Measurements from ENCODE around the gene CCDC121. TPM values are rescaled to one million over a fixed set of nuclear protein-coding genes. Genes with fewer than 3 reads are reported as not detected.
A peak's percentile ranks its signal among the peaks of the same experiment; 100 is the strongest.

CCDC121 gene
- total and polyA plus RNA-seq, 10 of the 15 experiments (the other 5 are each of a cell fraction or from before 2014, with no cell fraction given) = 0.34 to 1.2 (median 0.63) TPM

GRCh38 chr2:27651056-27651455, 22.2 kb upstream of the CCDC121 start:
- ChIA-PET CTCF (interaction anchor here (3.1 kb wide), 1 partner anchor 32 kb away, joined by 16 read pairs; no protein-coding TSS in a partner anchor), POLR2A (no interaction called here), RAD21 (ENCODE audit: unreplicated experiment) (no interaction called here), SMC1A (ENCODE audit: uncharacterized antibody, unreplicated experiment) (interaction anchor here (0.6 kb wide), 1 partner anchor 734 kb away, joined by 3 read pairs; no protein-coding TSS in a partner anchor)
- in situ Hi-C loops (cut with MboI) = no loop called here
- Histone ChIP-seq H3K27ac (ENCODE audit: control insufficient read depth, insufficient read depth) (no peak overlapping the region), H3K36me3 (ENCODE audit: control insufficient read depth in 2 of 2, insufficient read depth in 2 of 2, low read length in 1 of 2) (peaks cover 2 to 36% of the 10 kb centered on the region in 2 experiments), H3K4me3 (no peak overlapping the region), H3K4me1 (ENCODE audit: control insufficient read depth, insufficient read depth, low read length) (no peaks in the 10 kb centered on the region), H3K9ac (ENCODE audit: control insufficient read depth, insufficient read depth, low read length) (no peak overlapping the region), H3K9me3 (replicated peaks; ENCODE audit: control insufficient read depth, insufficient read depth, low read length) (no peaks in the 10 kb centered on the region), H3K27me3 (replicated peaks in 1 of 2; ENCODE audit: control insufficient read depth in 2 of 2, insufficient read depth in 2 of 2, low read length in 1 of 2) (no peaks in the 10 kb centered on the region), H3K79me2 (ENCODE audit: control insufficient read depth, insufficient read depth, low read length) (no peaks in the 10 kb centered on the region), H4K20me1 (ENCODE audit: control insufficient read depth, insufficient read depth) (no peaks in the 10 kb centered on the region), H3K4me2 (ENCODE audit: control insufficient read depth, insufficient read depth) (no peak overlapping the region), H2AFZ (ENCODE audit: control insufficient read depth, low read depth, low read length) (no peak overlapping the region)
- WGBS (ENCODE audit: insufficient coverage, insufficient replicate concordance, low lambda C conversion rate, missing lambda C conversion rate) = 59% methylated on average over 4 of the region's 4 CpGs
- TF ChIP-seq EED (IDR thresholded peaks at IDR 0.05; ENCODE audit: low read depth) = no peak
- TF ChIP-seq YY1 (IDR thresholded peaks at IDR 0.05; ENCODE audit: low read depth, low read length) = no peak
- no peak for TF ChIP-seq SUPT20H (IDR thresholded peaks at IDR 0.05; ENCODE audit: borderline replicate concordance, control insufficient read depth, low read depth, low read length)
- TF ChIP-seq, protein P1, sequence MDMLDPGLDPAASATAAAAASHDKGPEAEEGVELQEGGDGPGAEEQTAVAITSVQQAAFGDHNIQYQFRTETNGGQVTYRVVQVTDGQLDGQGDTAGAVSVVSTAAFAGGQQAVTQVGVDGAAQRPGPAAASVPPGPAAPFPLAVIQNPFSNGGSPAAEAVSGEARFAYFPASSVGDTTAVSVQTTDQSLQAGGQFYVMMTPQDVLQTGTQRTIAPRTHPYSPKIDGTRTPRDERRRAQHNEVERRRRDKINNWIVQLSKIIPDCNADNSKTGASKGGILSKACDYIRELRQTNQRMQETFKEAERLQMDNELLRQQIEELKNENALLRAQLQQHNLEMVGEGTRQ (IDR thresholded peaks at IDR 0.05; ENCODE audit: borderline replicate concordance, low read depth, low read length) = no peak
- no peak for TF ChIP-seq CBFB (IDR thresholded peaks at IDR 0.05; ENCODE audit: low read depth)
- TF ChIP-seq PKNOX1 (IDR thresholded peaks at IDR 0.05) = no peak
- TF ChIP-seq, protein P2, sequence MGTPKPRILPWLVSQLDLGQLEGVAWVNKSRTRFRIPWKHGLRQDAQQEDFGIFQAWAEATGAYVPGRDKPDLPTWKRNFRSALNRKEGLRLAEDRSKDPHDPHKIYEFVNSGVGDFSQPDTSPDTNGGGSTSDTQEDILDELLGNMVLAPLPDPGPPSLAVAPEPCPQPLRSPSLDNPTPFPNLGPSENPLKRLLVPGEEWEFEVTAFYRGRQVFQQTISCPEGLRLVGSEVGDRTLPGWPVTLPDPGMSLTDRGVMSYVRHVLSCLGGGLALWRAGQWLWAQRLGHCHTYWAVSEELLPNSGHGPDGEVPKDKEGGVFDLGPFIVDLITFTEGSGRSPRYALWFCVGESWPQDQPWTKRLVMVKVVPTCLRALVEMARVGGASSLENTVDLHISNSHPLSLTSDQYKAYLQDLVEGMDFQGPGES (IDR thresholded peaks at IDR 0.05) = no peak
- TF ChIP-seq SRF (IDR thresholded peaks at IDR 0.05; ENCODE audit: low read depth in 2 of 2, low read length in 2 of 2) = no peak
- TF ChIP-seq IKZF2 (IDR thresholded peaks at IDR 0.05) = no peak
- TF ChIP-seq PML (IDR thresholded peaks at IDR 0.05; ENCODE audit: low read length) = no peak
- no peak for TF ChIP-seq HDAC2 (IDR thresholded peaks at IDR 0.05)
- intact Hi-C loops (cut with micrococcal nuclease; ENCODE audit: unreplicated experiment) = no loop called here
- TSS peak; percentile 5 for BruUV-seq (replicated peaks)
- FAIRE-seq (no peak), ATAC-seq (no peak), DNase-seq (ENCODE audit: low read depth, low spot score) (no peak)

All from GM12878 (cell line).